ENCODE results near the gene DGKD. TPM values are rescaled to one million over a fixed set of nuclear protein-coding genes. Genes with fewer than 3 reads are reported as not detected.
A peak's percentile ranks its signal among the peaks of the same experiment; 100 is the strongest.

The DGKD gene
- total and polyA plus RNA-seq, 12 donors, result 6.8 to 43.8 (median 16.5) TPM

GRCh38 chr2:233436691-233437438 lies 82.6 kb downstream of the DGKD start:
- WGBS, 4 donors, result 93 to 96% (median 95%) methylated on average over 13 to 17 of the region's 17 CpGs
- DNase-seq, result no peak
- Histone ChIP-seq H3K27ac (no peak overlapping the region), H3K4me1 (replicated peaks in 1 of 2) (no peaks in the 10 kb centered on the region), H3K4me3 (no peak overlapping the region), H3K9me3 (replicated peaks in 1 of 3) (no peaks in the 10 kb centered on the region), H3K36me3 (replicated peaks in 1 of 2) (peaks cover 0 to 23% of the 10 kb centered on the region in 2 donors), H3K27me3 (no peaks in the 10 kb centered on the region)
- intact Hi-C loops (cut with DNase I), result no loop called here
- TF ChIP-seq CTCF (IDR thresholded peaks at IDR 0.05), result no peak
- no peak for TF ChIP-seq POLR2A (IDR thresholded peaks at IDR 0.05)

GRCh38 chr2:233437439-233437955 lies 83.2 kb downstream of the DGKD start:
- peaks cover 0 to 23% of the 10 kb centered on the region in 2 donors for H3K36me3 ChIP-seq (replicated peaks in 1 of 2)
- no peak for DNase-seq
- no peaks in the 10 kb centered on the region for H3K4me1 ChIP-seq (replicated peaks in 1 of 2)
- TF ChIP-seq CTCF (IDR thresholded peaks at IDR 0.05) (no peak), POLR2A (IDR thresholded peaks at IDR 0.05) (no peak)
- no peak overlapping the region for H3K27ac ChIP-seq
- intact Hi-C loops (cut with DNase I), result no loop called here
- 93 to 99% (median 97%) methylated on average over 14 of the region's 14 CpGs for WGBS, 4 donors
- H3K9me3 ChIP-seq (replicated peaks in 1 of 3), result no peaks in the 10 kb centered on the region
- H3K4me3 ChIP-seq, result no peak overlapping the region
- H3K27me3 ChIP-seq, result no peaks in the 10 kb centered on the region

- TF ChIP-seq CTCF (IDR thresholded peaks at IDR 0.05), result no peak
- TF ChIP-seq POLR2A (IDR thresholded peaks at IDR 0.05), result no peak
These were observed 84.4 kb downstream of the DGKD start for GRCh38 chr2:233438573-233439147.

GRCh38 chr2:233439191-233439590 lies 84.9 kb downstream of the DGKD start:
- no peak overlapping the region for H3K4me3 ChIP-seq
- H3K36me3 ChIP-seq (replicated peaks in 1 of 2), result peaks cover 0 to 23% of the 10 kb centered on the region in 2 donors
- TF ChIP-seq POLR2A (IDR thresholded peaks at IDR 0.05) (no peak), CTCF (IDR thresholded peaks at IDR 0.05) (no peak)
- DNase-seq, result peak in 2 of 7 donors; percentile 38 to 57
- intact Hi-C loops (cut with DNase I), result no loop called here
- peaks cover 0 to 5% of the 10 kb centered on the region in 2 donors for H3K4me1 ChIP-seq (replicated peaks in 1 of 2)
- H3K27ac ChIP-seq, result no peak overlapping the region
- no peaks in the 10 kb centered on the region for H3K27me3 ChIP-seq
- no peaks in the 10 kb centered on the region for H3K9me3 ChIP-seq (replicated peaks in 1 of 3)
- 71 to 77% (median 72%) methylated on average over 6 to 9 of the region's 9 CpGs for WGBS, 4 donors

More at GRCh38 chr2:233438573-233439147, 84.4 kb downstream of the DGKD start:
- no peaks in the 10 kb centered on the region for H3K27me3 ChIP-seq
- no peak overlapping the region for H3K4me3 ChIP-seq
- WGBS, 4 donors, result 92 to 95% (median 93%) methylated on average over 15 of the region's 15 CpGs
- no peaks in the 10 kb centered on the region for H3K9me3 ChIP-seq (replicated peaks in 1 of 3)
- H3K36me3 ChIP-seq (replicated peaks in 1 of 2), result peaks cover 0 to 23% of the 10 kb centered on the region in 2 donors
- H3K4me1 ChIP-seq (replicated peaks in 1 of 2), result peaks cover 0 to 1% of the 10 kb centered on the region in 2 donors
- H3K27ac ChIP-seq, result no peak overlapping the region
- DNase-seq, result no peak
- intact Hi-C loops (cut with DNase I), result no loop called here
